ENCODE measurements around the gene RAB27B. TPM values are rescaled to one million over a fixed set of nuclear protein-coding genes. Genes with fewer than 3 reads are reported as not detected.

Gene RAB27B
- total RNA-seq, 1 donor from 2014 or later = 0.64 TPM

- POLR2A ChIA-PET = interaction anchor here (0.6 kb wide), 1 partner anchor 17 kb away, joined by 4 read pairs; no protein-coding TSS in a partner anchor
- DNase-seq (no peak), ATAC-seq (ENCODE audit: low read depth) (no peak)
- Mint-ChIP-seq H3K36me3 (ENCODE audit: low read depth) (no peaks in the 10 kb centered on the region), H3K27me3 (no peaks in the 10 kb centered on the region), H3K4me3 (no peak overlapping the region), H3K4me1 (no peaks in the 10 kb centered on the region), H3K9me3 (no peaks in the 10 kb centered on the region), H3K27ac (no peak overlapping the region)
- intact Hi-C loops (cut with micrococcal nuclease) = no loop called here
- TF ChIP-seq, protein P1, sequence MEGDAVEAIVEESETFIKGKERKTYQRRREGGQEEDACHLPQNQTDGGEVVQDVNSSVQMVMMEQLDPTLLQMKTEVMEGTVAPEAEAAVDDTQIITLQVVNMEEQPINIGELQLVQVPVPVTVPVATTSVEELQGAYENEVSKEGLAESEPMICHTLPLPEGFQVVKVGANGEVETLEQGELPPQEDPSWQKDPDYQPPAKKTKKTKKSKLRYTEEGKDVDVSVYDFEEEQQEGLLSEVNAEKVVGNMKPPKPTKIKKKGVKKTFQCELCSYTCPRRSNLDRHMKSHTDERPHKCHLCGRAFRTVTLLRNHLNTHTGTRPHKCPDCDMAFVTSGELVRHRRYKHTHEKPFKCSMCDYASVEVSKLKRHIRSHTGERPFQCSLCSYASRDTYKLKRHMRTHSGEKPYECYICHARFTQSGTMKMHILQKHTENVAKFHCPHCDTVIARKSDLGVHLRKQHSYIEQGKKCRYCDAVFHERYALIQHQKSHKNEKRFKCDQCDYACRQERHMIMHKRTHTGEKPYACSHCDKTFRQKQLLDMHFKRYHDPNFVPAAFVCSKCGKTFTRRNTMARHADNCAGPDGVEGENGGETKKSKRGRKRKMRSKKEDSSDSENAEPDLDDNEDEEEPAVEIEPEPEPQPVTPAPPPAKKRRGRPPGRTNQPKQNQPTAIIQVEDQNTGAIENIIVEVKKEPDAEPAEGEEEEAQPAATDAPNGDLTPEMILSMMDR (IDR thresholded peaks at IDR 0.05) = no peak
- CTCF ChIA-PET = no interaction called here
These were observed 33.5 kb upstream of the RAB27B start for GRCh38 chr18:54794823-54795222.

DNA sequence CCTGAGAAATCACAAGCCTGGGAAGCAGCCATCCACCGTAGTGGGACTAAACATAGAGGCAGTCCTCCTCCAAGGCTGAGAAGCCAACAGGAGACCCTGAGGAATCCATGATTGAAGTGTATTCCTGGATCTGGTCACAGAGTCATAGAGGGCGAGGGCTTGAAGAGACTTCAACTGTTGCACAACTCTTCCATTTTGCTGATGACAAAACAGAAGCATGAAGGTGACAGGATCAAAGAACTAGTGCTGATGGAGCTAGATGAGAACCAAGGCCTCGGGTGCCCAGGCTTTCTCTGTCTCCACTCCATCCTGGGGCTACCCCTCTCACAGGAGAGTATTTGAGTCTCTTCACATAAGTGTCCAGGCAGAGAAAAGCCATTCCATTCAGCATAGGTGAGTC lies 30.1 kb upstream of the RAB27B start:
- no peaks in the 10 kb centered on the region for H3K4me1 Mint-ChIP-seq
- no peaks in the 10 kb centered on the region for H3K27me3 Mint-ChIP-seq
- CTCF ChIA-PET = no interaction called here

DNA sequence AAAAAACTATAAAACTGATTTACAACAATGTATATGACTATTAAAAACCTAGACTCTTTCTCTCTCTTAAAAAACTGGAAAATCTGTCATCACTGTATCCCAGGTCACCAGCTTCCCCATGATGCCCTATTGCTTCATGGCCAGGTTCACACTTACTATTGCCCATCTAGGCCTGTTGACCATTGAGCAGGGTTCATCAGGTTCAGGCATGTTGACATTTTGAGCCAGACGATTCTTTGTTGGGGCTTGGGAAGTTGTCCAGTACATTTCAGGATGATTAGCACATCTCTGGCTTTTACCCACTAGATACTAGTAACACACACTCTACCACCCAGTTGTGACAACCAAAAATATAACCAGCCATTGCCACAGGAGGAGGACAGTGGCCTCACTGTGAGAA lies 26.9 kb upstream of the RAB27B start:
- no peaks in the 10 kb centered on the region for H3K9me3 Mint-ChIP-seq
- H3K4me3 Mint-ChIP-seq = no peak overlapping the region
- H3K27ac Mint-ChIP-seq = no peak overlapping the region
- no peak for ATAC-seq (ENCODE audit: low read depth)
- ChIA-PET POLR2A (no interaction called here), CTCF (no interaction called here)
- H3K4me1 Mint-ChIP-seq = peaks cover 8% of the 10 kb centered on the region
- TF ChIP-seq, protein P1 (IDR thresholded peaks at IDR 0.05) = no peak
- H3K36me3 Mint-ChIP-seq (ENCODE audit: low read depth) = no peaks in the 10 kb centered on the region
- intact Hi-C loops (cut with micrococcal nuclease) = no loop called here
- H3K27me3 Mint-ChIP-seq = no peaks in the 10 kb centered on the region
- no peak for DNase-seq

More for the DNA sequence above, 30.1 kb upstream of the RAB27B start:
- H3K9me3 Mint-ChIP-seq = no peaks in the 10 kb centered on the region
- no peak overlapping the region for H3K27ac Mint-ChIP-seq
- POLR2A ChIA-PET = no interaction called here
- intact Hi-C loops (cut with micrococcal nuclease) = no loop called here
- no peak for DNase-seq
- no peak for ATAC-seq (ENCODE audit: low read depth)
- no peaks in the 10 kb centered on the region for H3K36me3 Mint-ChIP-seq (ENCODE audit: low read depth)
- TF ChIP-seq, protein P1 (IDR thresholded peaks at IDR 0.05) = no peak
- H3K4me3 Mint-ChIP-seq = no peak overlapping the region

GRCh38 chr18:54802178-54802577 lies 26.1 kb upstream of the RAB27B start:
- ChIA-PET CTCF (no interaction called here), POLR2A (no interaction called here)
- peaks cover 8% of the 10 kb centered on the region for H3K4me1 Mint-ChIP-seq
- intact Hi-C loops (cut with micrococcal nuclease) = no loop called here
- no peaks in the 10 kb centered on the region for H3K36me3 Mint-ChIP-seq (ENCODE audit: low read depth)
- no peaks in the 10 kb centered on the region for H3K9me3 Mint-ChIP-seq
- no peak overlapping the region for H3K4me3 Mint-ChIP-seq
- TF ChIP-seq, protein P1 (IDR thresholded peaks at IDR 0.05) = no peak
- H3K27me3 Mint-ChIP-seq = no peaks in the 10 kb centered on the region
- DNase-seq = no peak
- no peak for ATAC-seq (ENCODE audit: low read depth)
- H3K27ac Mint-ChIP-seq = no peak overlapping the region

DNA sequence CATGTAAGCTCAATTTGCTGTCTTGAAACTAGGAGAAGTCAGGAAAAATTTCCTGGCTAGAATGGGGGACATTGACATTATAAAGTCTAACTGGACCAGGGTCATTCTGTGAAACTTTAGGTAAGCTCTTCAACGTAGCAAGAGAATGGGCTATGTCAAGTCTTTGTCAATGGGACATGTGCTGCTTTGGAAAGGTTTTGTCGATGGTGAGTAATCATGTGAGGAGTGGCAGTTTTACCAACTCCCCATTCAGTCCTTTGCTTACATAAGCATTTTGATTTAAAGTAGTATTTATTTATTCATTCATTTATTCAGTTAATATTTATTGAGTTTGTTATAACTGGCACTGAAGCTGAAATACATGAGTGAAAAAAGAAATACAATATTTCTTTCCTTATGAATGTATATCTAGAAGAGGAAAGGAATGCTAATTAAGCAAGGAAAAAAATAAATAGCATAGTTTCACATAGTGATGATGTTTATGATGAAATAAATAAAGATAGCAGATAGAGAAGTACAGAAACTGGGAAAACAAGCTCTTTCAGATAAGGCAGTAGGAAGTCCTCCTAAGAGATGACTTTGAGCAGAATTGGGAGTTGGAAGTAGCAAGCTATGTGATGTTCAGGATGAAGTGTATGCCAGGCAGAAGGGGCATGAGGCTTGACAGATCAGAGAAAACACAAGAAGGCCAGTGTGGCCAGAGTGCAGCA lies 25.4 kb upstream of the RAB27B start:
- H3K9me3 Mint-ChIP-seq = no peaks in the 10 kb centered on the region
- H3K27ac Mint-ChIP-seq = no peak overlapping the region
- ATAC-seq (ENCODE audit: low read depth) (no peak), DNase-seq (no peak)
- H3K27me3 Mint-ChIP-seq = no peaks in the 10 kb centered on the region
- CTCF ChIA-PET = no interaction called here
- H3K4me3 Mint-ChIP-seq = no peak overlapping the region
- no peaks in the 10 kb centered on the region for H3K36me3 Mint-ChIP-seq (ENCODE audit: low read depth)
- intact Hi-C loops (cut with micrococcal nuclease) = no loop called here
- H3K4me1 Mint-ChIP-seq = peaks cover 8% of the 10 kb centered on the region
- POLR2A ChIA-PET = no interaction called here
- TF ChIP-seq, protein P1 (IDR thresholded peaks at IDR 0.05) = no peak
